Cardiac septum (tissue), 1 donor: ENCODE measurements around the gene BLOC1S2. TPM values are rescaled to one million over a fixed set of nuclear protein-coding genes. Genes with fewer than 3 reads are reported as not detected.
"Not testable (repeated sequence)": the region's sequence is repeated elsewhere in the genome, so short reads cannot be mapped to it uniquely, and the experiment has no call there.

Experiments used
- DNase-seq: peaks from one replicate; pipeline ENCODE4 v3.0.0-alpha.2; 2020; ENCODE audit warnings: low spot score
- intact Hi-C: fragments of 100-400 bp; cut with DNase I; formaldehyde crosslinking; loops from one replicate; pipeline ENCODE4 v1.14.0; 2022
- long read RNA-seq: library from polyadenylated mRNA; unstranded; transcript quantifications from one replicate; pipeline ENCODE4 v2.0.0, GENCODE V29; 2021
- total RNA-seq: library from RNA; stranded (reverse); fragmentation: NEBNext Ultra II Directional; extraction: Animal tissue kit (Norgen Biotek cat#: 25700); gene quantifications from one replicate; pipeline ENCODE4 v1.2.1, GENCODE V29; 2021
- donor health status: DM: no; HTN: no; CAD: no.

Gene BLOC1S2
- total RNA-seq = 27.8 TPM
- long read RNA-seq, transcript BLOC1S2-202 (5 exons, 1,249 nt) = major isoform, 35 of 36 reads
- long read RNA-seq, partial matches to known transcripts = 1 of 36 reads
- long read RNA-seq, other reads (novel, unspliced or antisense) = 0 of 36 reads

- intact Hi-C loops = loop anchor here (5.0 kb wide), 1 partner anchor 241 kb away; the partner anchor contains the start of gene NDUFB8
- DNase-seq = peak; percentile 96
These were observed at the start of gene BLOC1S2 for GRCh38 chr10:100286051-100287033. Gene BLOC1S2 (minus strand): TSS chr10:100286680. CDS start chr10:100286659, 21 bp downstream.

GRCh38 chr10:100334762-100335161, 48.3 kb upstream of the BLOC1S2 start:
- DNase-seq = no peak
- intact Hi-C loops = no loop called here

GRCh38 chr10:100333661-100334440, 47.4 kb upstream of the BLOC1S2 start:
- intact Hi-C loops = no loop called here
- DNase-seq = peak; percentile 1

GRCh38 chr10:100333106-100333505, 46.6 kb upstream of the BLOC1S2 start:
- intact Hi-C loops = no loop called here
- peak; percentile 56 for DNase-seq

- intact Hi-C loops = no loop called here
- DNase-seq = peak; percentile 60
These were observed 43.6 kb upstream of the BLOC1S2 start, which contains the start of gene PKD2L1 for GRCh38 chr10:100330079-100330478. Gene PKD2L1 (minus strand): TSS chr10:100330228. CDS start chr10:100330103, 125 bp downstream.

GRCh38 chr10:100328198-100328597, 41.7 kb upstream of the BLOC1S2 start:
- DNase-seq = no peak
- intact Hi-C loops = no loop called here

- intact Hi-C loops = no loop called here
- DNase-seq = no peak
These were observed 41.2 kb upstream of the BLOC1S2 start for GRCh38 chr10:100327718-100328009.

GRCh38 chr10:100327007-100327717, 40.7 kb upstream of the BLOC1S2 start:
- DNase-seq = no peak
- intact Hi-C loops = no loop called here

- DNase-seq = no peak
- intact Hi-C loops = no loop called here
These were observed 38.7 kb upstream of the BLOC1S2 start for GRCh38 chr10:100325158-100325557.

GRCh38 chr10:100319707-100320402, 33.4 kb upstream of the BLOC1S2 start:
- no peak for DNase-seq
- intact Hi-C loops = no loop called here

GRCh38 chr10:100318207-100318606, 31.7 kb upstream of the BLOC1S2 start:
- intact Hi-C loops = no loop called here

GRCh38 chr10:100315615-100316014, 29.1 kb upstream of the BLOC1S2 start:
- intact Hi-C loops = no loop called here
- DNase-seq = no peak

More at GRCh38 chr10:100318207-100318606, 31.7 kb upstream of the BLOC1S2 start:
- no peak for DNase-seq

- intact Hi-C loops = no loop called here
- no peak for DNase-seq
These were observed 24.8 kb upstream of the BLOC1S2 start for GRCh38 chr10:100311298-100311697.

- DNase-seq = no peak
- intact Hi-C loops = no loop called here
These were observed 21.2 kb upstream of the BLOC1S2 start for GRCh38 chr10:100307684-100308083.

GRCh38 chr10:100306861-100307260, 20.4 kb upstream of the BLOC1S2 start:
- intact Hi-C loops = no loop called here
- no peak for DNase-seq

- intact Hi-C loops = no loop called here
- no peak for DNase-seq
These were observed 17.9 kb upstream of the BLOC1S2 start for GRCh38 chr10:100304414-100304813.

- DNase-seq = no peak
- intact Hi-C loops = no loop called here
These were observed 17.3 kb upstream of the BLOC1S2 start for GRCh38 chr10:100303724-100304319.

GRCh38 chr10:100301123-100301522, 14.6 kb upstream of the BLOC1S2 start:
- DNase-seq = not testable (repeated sequence)

GRCh38 chr10:100297242-100297641, 10.8 kb upstream of the BLOC1S2 start:
- intact Hi-C loops = no loop called here
- DNase-seq = no peak

More at GRCh38 chr10:100301123-100301522, 14.6 kb upstream of the BLOC1S2 start:
- intact Hi-C loops = not testable (repeated sequence)
